NCI-H748 (cell line): Measurements from ENCODE around the gene TSFM.

Source experiments
- DNase-seq: peaks from one replicate; lab custom pipeline; 2025; ENCODE audit not compliant: unreplicated experiment; lab: John Stamatoyannopoulos, UW

TSFM gene

GRCh38 chr12:57782608-57783465 is at the start of gene TSFM:
Gene TSFM (plus strand): TSS chr12:57782787. CDS start chr12:57782802, 15 bp downstream.
- DNase-seq = peak; percentile 95

GRCh38 chr12:57733928-57734327 is 48.7 kb upstream of the TSFM start:
- no peak for DNase-seq

GRCh38 chr12:57734591-57734990 is 48.0 kb upstream of the TSFM start:
- DNase-seq = no peak

- peak; percentile 81 for DNase-seq
These were observed 47.3 kb upstream of the TSFM start for GRCh38 chr12:57735198-57735855.

- peak; percentile 75 for DNase-seq
These were observed 46.4 kb upstream of the TSFM start for GRCh38 chr12:57735952-57736740.

- DNase-seq = peak; percentile 64
These were observed 45.7 kb upstream of the TSFM start for GRCh38 chr12:57736741-57737466.

GRCh38 chr12:57737467-57738460 is 44.8 kb upstream of the TSFM start:
- peak; percentile 56 for DNase-seq

- no peak for DNase-seq
These were observed 43.8 kb upstream of the TSFM start, which contains the start of gene AGAP2 for GRCh38 chr12:57738661-57739237. Gene AGAP2 (minus strand): TSS chr12:57738742. CDS start chr12:57738246, 496 bp downstream.

GRCh38 chr12:57739387-57739786 is 43.2 kb upstream of the TSFM start:
- DNase-seq = peak; percentile 17

GRCh38 chr12:57739914-57740538 is 42.6 kb upstream of the TSFM start:
- no peak for DNase-seq

- DNase-seq = peak; percentile 57
These were observed 41.8 kb upstream of the TSFM start for GRCh38 chr12:57740656-57741412.

GRCh38 chr12:57741413-57741789 is 41.2 kb upstream of the TSFM start:
- no peak for DNase-seq

- DNase-seq = no peak
These were observed 40.5 kb upstream of the TSFM start for GRCh38 chr12:57741844-57742738.

- no peak for DNase-seq
These were observed 38.8 kb upstream of the TSFM start for GRCh38 chr12:57743769-57744168.

- DNase-seq = peak; percentile 90
These were observed 38.3 kb upstream of the TSFM start for GRCh38 chr12:57744194-57744776.

GRCh38 chr12:57744777-57745484 is 37.7 kb upstream of the TSFM start, which contains the start of gene TSPAN31:
Gene TSPAN31 (plus strand): TSS chr12:57745039. CDS start chr12:57745155, 116 bp downstream.
- peak; percentile 98 for DNase-seq
